Heart right ventricle (tissue), 16 donors: ENCODE measurements around the gene POLL. TPM values are rescaled to one million over a fixed set of nuclear protein-coding genes. Genes with fewer than 3 reads are reported as not detected.

ENCODE experiments used
- ATAC-seq, 8 donors: fragments of 200-7000 bp; cut with Tn5 transposase; one replicate each; pipeline ENCODE4 v1.9.1; 2020; ENCODE audit warnings: mild to moderate bottlenecking in 8 of 8, moderate library complexity in 8 of 8, moderate number of reproducible peaks in 1 of 8
- DNase-seq, 2 donors: peaks; one replicate each; pipeline ENCODE4 v3.0.0-alpha.2; 2020
- H3K27ac ChIP-seq, 10 donors: fragments of 200-600 bp; sonication (generic) in 2 of 10; one replicate each; pipeline versions ENCODE4 v1.5.0 to v1.8.0; 2020 to 2022; ENCODE audit warnings: mild to moderate bottlenecking in 3 of 10
- H3K27me3 ChIP-seq, 7 donors: fragments of 200-600 bp; one replicate each; pipeline ENCODE4 v1.8.0; 2021 to 2022; ENCODE audit warnings: mild to moderate bottlenecking in 2 of 7
- H3K36me3 ChIP-seq, 9 donors: fragments of 200-600 bp; sonication (generic) in 1 of 9; one replicate each; pipeline versions ENCODE4 v1.5.0 to v1.8.0; 2020 to 2022; ENCODE audit warnings: mild to moderate bottlenecking in 2 of 9
- H3K4me1 ChIP-seq, 9 donors: fragments of 200-600 bp; sonication (generic) in 1 of 9; one replicate each; pipeline versions ENCODE4 v1.5.0 to v1.8.0; 2020 to 2022; ENCODE audit warnings: mild to moderate bottlenecking in 4 of 9
- H3K4me3 ChIP-seq, 10 donors: fragments of 200-600 bp; sonication (generic) in 2 of 10; one replicate each; pipeline versions ENCODE4 v1.5.0 to v1.8.0; 2020 to 2022; ENCODE audit warnings: mild to moderate bottlenecking in 7 of 10, moderate library complexity in 2 of 10
- H3K9me3 ChIP-seq, 11 donors: fragments of 200-600 bp in 10 of 11; sonication (generic) in 2 of 11; one replicate each; pipeline versions ENCODE4 v1.5.0 to v1.8.0; 2013 to 2022; ENCODE audit warnings: mild to moderate bottlenecking in 2 of 11, control low read depth in 1 of 11, moderate library complexity in 1 of 11
- WGBS, 2 donors: extraction: QIAGEN DNeasy Blood & Tissue Kit; methylation state at CpG; one replicate each; pipeline ENCODE4 v1.1.7; 2013; ENCODE audit warnings: inconsistent platforms in 1 of 2; 5-methylcytosine and 5-hydroxymethylcytosine counted together
- intact Hi-C, 10 donors: fragments of 100-400 bp; cut with DNase I; formaldehyde crosslinking; loops; one replicate each; pipeline versions ENCODE4 v1.11.1 to v1.14.2; 2022
- polyA plus RNA-seq, 2 donors: library from polyadenylated mRNA; stranded (reverse); fragments of 200-250 nt; gene quantifications; one replicate each; pipeline ENCODE4 v1.2.3, GENCODE V29; 2013
- total RNA-seq, 10 donors: library from RNA; stranded (reverse); fragmentation: NEBNext Ultra II Directional in 3 of 10; extraction: Animal tissue kit (Norgen Biotek cat#: 25700) in 3 of 10; gene quantifications; one replicate each; pipeline versions ENCODE4 v1.2.1 to v1.2.4, GENCODE V29; 2021 to 2023
- TF ChIP-seq, protein P1 (sequence below), 9 donors: fragments of 200-600 bp; sonication (generic) in 2 of 9; IDR thresholded peaks; one replicate each; pipeline versions ENCODE4 v1.5.0 to v1.8.0; 2021 to 2022; ENCODE audit warnings: antibody characterized with exemption in 9 of 9, mild to moderate bottlenecking in 5 of 9, moderate library complexity in 1 of 9
- donor health status: Arrhythmogenic right ventricular cardiomyopathy.
- donor health status: ischemic (EF 13 %, LVEDD 7.1; RV severe dilation, severe dysfunction).
- donor health status: healthy with polysubstance abuse.
- donor health status: DM: no; HTN: yes; CAD: no.
- donor health status: DM: no; HTN: no; CAD: no.
- donor health status: ischemic (EF 25% LVEDD 6.9; RV normal size, moderate dysfunction).
- donor health status: ischemic (EF 25% LVEDD 5.7; RV mildly dilated, moderate dysfunction).
- donor health status: healthy.
- donor health status: DM: yes; HTN: yes; CAD: no.
- donor health status: Ischemic cardiomyopathy.
- donor health status: ischemic (EF 35%, LVEDD 5.7; RV mildly dilated, moderate dysfunction).
- donor health status: nonischemic (EF 11% LVEDD 7.7; RV severe dilation, severe dysfunction).
- donor health status: DM: yes; HTN: yes; CAD: no.
- donor health status: PGD.
- donor health status: ischemic (EF 29% LVEDD 5.4; RV normal size, mild dysfunction).
- donor health status: nonischemic (EF 23%, LVEDD 6.1; RV moderate dilation, normal function).

The POLL gene
- total and polyA plus RNA-seq, 12 donors = 13.1 to 27.9 (median 17.1) TPM

DNA sequence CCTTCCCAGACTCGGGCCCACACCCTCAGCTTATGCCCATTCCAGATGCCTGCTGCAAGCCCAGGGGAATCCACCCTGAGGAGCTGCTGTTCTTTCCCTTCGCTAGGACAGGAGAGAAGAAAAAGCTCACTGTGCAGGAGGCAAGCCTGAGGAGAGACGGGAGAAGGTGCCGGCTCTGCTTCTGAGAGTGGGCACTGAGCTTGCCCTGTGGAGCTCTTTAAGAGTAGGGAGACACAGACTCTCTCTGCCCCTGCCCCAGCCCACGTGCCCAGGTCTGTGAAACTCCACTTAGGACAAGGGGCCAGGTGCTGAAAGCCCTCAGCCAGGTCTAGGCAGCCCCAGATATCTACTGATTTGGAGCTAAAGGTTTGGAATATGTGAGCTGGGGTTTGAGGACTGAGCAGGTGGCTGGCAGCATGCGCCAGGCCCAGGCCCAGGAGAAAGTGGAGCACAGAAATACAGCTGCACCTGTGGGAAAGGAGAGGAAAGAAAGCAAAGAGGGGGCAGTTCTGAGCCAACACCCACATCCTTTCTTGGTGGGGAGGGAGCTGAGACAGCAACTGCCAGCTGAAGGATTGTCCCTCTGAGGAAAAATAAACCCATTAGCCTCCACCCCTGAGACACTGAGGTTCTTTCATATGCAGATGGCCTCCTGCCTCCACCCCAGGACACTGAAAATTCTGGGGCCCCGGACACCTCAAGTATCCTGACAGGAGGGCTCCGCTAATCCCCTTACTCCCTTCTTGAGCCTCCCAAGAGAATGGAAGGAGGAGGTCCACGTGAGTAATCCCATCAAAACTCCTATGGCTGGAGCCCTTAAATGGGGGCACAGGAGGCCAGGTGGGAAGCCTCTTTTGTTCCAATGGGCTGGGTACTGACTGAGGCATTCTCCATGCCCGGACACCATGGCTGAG is 7.3 kb downstream of the POLL start:
- Histone ChIP-seq H3K9me3 (no peaks in the 10 kb centered on the region), H3K27ac (no peak overlapping the region), H3K27me3 (no peaks in the 10 kb centered on the region), H3K4me3 (no peak overlapping the region), H3K36me3 (peaks cover 0 to 94% (median 25%) of the 10 kb centered on the region in 9 donors), H3K4me1 (no peaks in the 10 kb centered on the region)
- TF ChIP-seq, protein P1, sequence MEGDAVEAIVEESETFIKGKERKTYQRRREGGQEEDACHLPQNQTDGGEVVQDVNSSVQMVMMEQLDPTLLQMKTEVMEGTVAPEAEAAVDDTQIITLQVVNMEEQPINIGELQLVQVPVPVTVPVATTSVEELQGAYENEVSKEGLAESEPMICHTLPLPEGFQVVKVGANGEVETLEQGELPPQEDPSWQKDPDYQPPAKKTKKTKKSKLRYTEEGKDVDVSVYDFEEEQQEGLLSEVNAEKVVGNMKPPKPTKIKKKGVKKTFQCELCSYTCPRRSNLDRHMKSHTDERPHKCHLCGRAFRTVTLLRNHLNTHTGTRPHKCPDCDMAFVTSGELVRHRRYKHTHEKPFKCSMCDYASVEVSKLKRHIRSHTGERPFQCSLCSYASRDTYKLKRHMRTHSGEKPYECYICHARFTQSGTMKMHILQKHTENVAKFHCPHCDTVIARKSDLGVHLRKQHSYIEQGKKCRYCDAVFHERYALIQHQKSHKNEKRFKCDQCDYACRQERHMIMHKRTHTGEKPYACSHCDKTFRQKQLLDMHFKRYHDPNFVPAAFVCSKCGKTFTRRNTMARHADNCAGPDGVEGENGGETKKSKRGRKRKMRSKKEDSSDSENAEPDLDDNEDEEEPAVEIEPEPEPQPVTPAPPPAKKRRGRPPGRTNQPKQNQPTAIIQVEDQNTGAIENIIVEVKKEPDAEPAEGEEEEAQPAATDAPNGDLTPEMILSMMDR (IDR thresholded peaks at IDR 0.05) = no peak
- DNase-seq (no peak), ATAC-seq (no peak)
- 86 to 89% methylated on average over 10 of the region's 10 CpGs for WGBS, 2 donors
- intact Hi-C loops = no loop called here

DNA sequence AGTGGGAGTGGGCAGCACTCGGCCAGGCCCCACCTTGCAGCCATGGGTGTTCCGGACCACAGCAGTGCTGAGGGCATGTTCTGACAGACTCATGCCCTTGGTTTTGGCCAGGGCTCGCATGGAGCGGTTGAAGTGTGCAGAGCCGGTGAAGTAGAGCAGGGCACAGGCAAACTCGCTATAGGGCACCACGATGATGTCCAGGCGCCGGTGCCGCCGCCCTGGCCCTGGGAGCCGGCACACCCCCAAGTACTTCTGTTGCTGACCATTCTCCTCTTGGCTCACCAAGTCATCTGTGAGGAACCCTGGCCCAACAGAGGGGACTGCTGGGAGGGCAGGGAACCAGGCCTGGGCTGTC is 8.6 kb downstream of the POLL start:
- Histone ChIP-seq H3K27me3 (no peaks in the 10 kb centered on the region), H3K4me3 (no peak overlapping the region), H3K36me3 (peaks cover 0 to 81% (median 25%) of the 10 kb centered on the region in 9 donors), H3K27ac (no peak overlapping the region), H3K9me3 (no peaks in the 10 kb centered on the region), H3K4me1 (no peaks in the 10 kb centered on the region)
- 96 to 99% methylated on average over 12 of the region's 12 CpGs for WGBS, 2 donors
- DNase-seq (no peak), ATAC-seq (no peak)
- TF ChIP-seq, protein P1 (IDR thresholded peaks at IDR 0.05) = no peak
- intact Hi-C loops = loop anchor here in 1 of 10 donors (10.0 kb wide), 1 partner anchor 285 kb away; no protein-coding TSS in a partner anchor

DNA sequence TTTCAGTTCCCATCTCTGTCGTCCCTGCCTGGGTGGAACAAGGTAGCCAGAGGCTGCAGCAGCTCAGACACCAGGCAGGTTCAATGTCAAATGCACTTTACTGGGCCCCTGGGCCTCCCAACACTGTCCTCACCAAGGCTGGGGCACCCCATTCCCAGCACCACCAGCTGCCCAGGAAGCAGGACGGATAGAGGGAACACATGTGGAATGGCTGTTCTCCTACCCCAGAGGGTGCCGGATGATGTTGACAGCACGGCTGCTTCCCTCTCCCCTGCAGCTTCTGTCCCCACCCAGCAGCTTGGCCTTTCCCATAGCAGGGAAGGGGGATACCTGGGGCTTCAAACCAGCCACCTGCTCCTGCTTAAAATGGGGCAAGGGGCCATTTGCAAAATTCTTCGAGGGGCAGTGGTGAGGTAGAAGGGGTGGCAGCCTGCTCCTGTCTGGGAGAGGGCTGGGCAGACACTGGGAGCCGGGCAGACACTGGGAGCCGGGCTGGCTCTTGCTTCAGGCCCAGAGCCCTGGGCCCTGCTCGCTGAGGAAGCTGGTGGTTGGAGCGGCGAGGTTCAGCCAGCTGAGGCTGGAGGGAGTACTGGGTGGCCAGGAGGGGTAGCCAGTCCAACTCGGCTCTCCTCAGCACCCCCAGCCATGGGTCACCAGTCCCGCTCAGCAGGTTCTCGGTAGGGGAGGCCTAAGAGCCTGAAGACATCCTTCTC is 9.1 kb downstream of the POLL start:
- intact Hi-C loops = loop anchor here in 1 of 10 donors (10.0 kb wide), 1 partner anchor 284 kb away; no protein-coding TSS in a partner anchor

DNA sequence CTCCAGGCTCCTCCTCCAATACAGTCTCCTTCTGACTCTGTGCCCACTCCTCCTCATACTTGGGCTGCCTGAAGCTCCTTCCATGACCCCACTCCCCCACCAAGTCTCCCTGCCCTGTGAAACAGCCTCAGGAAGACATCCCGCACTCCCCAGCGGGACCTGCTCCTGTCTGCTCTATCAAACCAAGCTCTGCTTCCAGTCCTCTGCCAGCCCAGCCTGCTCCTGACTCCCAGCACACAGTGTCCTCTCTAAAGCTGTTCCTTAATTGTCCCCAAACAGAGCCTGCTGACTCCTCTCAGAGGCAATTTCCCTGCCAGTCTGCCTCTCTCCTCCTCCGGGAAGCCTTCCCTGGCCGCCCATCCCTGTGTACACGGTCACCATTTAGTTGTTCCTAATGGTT is 9.9 kb downstream of the POLL start:
- intact Hi-C loops = loop anchor here in 1 of 10 donors (10.0 kb wide), 1 partner anchor 283 kb away; no protein-coding TSS in a partner anchor
- H3K27me3 ChIP-seq = no peaks in the 10 kb centered on the region
- TF ChIP-seq, protein P1 (IDR thresholded peaks at IDR 0.05) = no peak
- ATAC-seq (no peak), DNase-seq (no peak)
- H3K4me3 ChIP-seq = no peak overlapping the region
- 80 to 96% methylated on average over 5 of the region's 5 CpGs for WGBS, 2 donors
- H3K4me1 ChIP-seq = no peaks in the 10 kb centered on the region
- H3K27ac ChIP-seq = no peak overlapping the region
- H3K36me3 ChIP-seq = peaks cover 0 to 68% (median 21%) of the 10 kb centered on the region in 9 donors
- peaks cover 0 to 4% (median under 1%) of the 10 kb centered on the region in 11 donors for H3K9me3 ChIP-seq

More for the DNA sequence above, 9.1 kb downstream of the POLL start:
- no peaks in the 10 kb centered on the region for H3K9me3 ChIP-seq
- no peak overlapping the region for H3K4me3 ChIP-seq
- H3K27ac ChIP-seq = no peak overlapping the region
- 91 to 93% methylated on average over 13 of the region's 13 CpGs for WGBS, 2 donors
- H3K27me3 ChIP-seq = no peaks in the 10 kb centered on the region
- no peaks in the 10 kb centered on the region for H3K4me1 ChIP-seq
- H3K36me3 ChIP-seq = peaks cover 0 to 76% (median 25%) of the 10 kb centered on the region in 9 donors
- ATAC-seq (no peak), DNase-seq (no peak)
- TF ChIP-seq, protein P1 (IDR thresholded peaks at IDR 0.05) = no peak
